Effector CD4-positive, alpha-beta T cell (primary cell): ENCODE measurements around the gene SOST.

ENCODE experiments used
- DNase-seq: peaks from one replicate; pipeline ENCODE4 v3.0.0-alpha.2; 2020

Gene SOST

GRCh38 chr17:43774304-43775250 lies 16.0 kb upstream of the SOST start:
- no peak for DNase-seq

DNA sequence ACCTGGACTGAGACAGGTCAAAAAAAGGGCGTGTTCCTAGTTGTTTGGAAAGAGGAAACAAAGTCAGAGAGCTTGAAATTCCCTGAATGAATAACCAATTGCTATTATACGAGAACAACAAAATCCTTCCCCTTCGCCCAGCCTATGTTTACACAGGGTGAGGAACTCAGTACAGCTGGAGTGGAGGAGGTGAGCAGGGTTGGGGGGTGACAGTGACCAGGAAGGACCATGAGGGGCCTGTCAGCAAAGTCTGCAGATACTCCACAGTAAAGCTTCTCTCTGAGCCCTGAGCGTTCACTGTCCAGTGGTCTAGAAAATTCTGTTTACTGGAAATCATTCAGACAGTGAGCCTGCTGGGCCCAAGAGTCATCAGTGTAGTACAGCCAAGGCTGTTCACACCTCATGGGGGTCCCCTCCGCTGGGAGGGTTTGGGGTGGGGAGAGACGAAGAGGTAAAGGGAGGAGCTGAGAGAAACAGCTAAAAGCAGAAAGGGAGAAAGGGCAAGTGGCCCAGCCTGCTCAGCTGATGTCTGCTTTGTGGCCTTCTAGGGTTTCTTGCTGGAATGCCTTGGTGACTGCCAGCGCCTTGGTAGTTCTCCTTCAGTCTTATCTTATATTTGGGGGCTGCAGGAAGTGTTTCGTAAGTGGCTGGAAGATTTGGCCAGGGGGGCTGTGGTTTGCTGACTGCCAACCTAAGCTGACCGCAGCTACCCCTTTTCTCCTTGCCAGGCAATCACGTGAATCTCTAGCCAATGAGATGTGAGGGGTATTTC lies 14.5 kb upstream of the SOST start:
- DNase-seq: no peak

DNA sequence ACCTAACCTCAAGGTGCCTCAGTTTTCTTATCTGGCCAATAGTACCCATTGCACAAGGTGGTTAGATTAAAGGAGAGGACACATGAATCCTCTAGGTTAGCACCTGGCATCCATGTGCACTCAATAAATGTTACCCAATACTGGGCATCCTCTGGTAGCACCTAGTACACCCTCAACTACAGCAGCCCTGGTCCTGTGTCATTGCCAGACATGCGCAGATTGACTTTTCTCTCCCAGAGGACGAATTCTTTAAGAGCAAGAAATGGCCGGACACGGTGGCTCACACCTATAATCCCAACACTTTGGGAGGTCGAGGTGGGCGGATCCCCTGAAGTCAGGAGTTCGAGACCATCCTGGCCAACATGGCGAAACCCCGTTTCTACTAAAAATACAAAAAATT lies 12.9 kb upstream of the SOST start:
- no peak for DNase-seq

- DNase-seq: no peak
Measured at GRCh38 chr17:43770957-43771356, 12.4 kb upstream of the SOST start.

- DNase-seq: no peak
Measured at GRCh38 chr17:43769859-43770258, 11.3 kb upstream of the SOST start.

GRCh38 chr17:43769426-43769825 lies 10.8 kb upstream of the SOST start:
- DNase-seq: no peak

- DNase-seq: no peak
Measured at GRCh38 chr17:43768943-43769342, 10.4 kb upstream of the SOST start.

DNA sequence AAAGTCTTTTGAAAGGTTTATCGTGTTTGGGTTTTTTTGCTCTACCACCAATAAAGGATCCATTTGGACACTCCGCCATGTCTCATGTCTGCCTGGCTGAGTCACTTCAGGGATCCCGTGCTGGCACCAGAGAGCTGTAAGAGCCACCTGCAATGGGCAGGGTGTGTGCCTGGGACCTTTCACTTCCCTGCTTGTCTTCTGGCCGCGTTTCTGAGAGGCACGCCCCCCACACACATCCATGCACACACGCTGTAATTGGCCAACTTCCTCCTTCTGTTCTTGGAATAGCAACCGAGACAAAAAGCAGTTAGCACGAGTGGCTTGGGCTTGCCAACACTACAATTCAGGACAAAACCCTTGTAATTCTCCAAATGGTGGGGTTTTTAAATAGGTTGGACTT lies 9.8 kb upstream of the SOST start:
- DNase-seq: no peak

GRCh38 chr17:43767713-43768059 lies 9.1 kb upstream of the SOST start:
- DNase-seq: no peak

DNA sequence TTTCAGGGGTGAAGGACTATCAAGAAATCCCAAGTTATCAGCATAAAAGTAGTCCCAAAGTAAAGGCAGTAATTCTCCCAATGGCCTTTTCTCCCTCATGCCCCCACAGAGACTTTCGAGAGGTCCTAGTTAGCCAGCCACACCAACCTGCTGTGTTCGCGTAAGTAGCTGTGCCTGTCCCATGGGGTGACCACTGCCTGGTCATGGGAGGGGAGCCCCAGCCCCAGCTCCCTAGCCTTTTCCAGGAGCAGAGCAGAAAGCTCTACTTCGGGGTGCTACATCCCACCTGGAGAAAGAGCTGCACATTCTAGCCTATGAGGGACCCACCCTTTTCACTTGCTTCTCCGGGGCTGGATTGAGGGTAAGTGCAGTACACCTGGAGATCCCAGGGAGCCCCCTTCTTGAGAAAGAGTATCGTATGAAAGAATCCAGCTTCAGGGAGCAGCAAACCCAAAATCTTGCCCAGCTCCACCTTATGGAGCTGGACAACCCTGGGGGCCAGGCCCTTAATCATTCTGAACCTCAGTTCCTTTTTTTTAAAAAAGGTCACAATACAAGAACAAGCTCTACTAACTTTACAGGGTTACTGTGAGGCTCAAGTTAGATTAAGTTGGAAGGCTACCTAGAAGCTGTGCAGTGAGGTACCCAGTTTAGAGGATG lies 8.6 kb upstream of the SOST start:
- no peak for DNase-seq

GRCh38 chr17:43766413-43767052 lies 7.9 kb upstream of the SOST start:
- peak; percentile 31 for DNase-seq

- peak; percentile 88 for DNase-seq
Measured at GRCh38 chr17:43760254-43760852, 1.8 kb upstream of the SOST start.

DNA sequence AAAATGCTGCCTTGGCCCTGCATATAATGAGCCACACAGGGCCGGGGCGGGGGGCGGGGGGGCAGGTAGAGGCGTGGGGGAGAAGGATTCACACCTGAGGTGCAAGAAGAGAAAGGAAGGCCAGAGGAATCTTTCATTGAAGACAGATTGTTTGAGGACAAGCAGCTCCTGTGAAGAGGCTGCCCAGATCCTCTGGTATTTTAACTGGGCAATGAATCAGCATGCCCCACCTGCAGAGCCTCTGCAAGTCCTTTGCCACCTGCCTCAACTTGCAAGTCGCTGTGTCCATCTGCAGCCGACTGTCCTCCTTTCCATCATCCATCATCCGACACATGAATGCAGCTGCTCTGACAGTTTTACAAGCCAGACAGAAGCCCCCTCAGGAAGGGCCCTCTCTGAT lies 1.2 kb upstream of the SOST start:
- DNase-seq: no peak

DNA sequence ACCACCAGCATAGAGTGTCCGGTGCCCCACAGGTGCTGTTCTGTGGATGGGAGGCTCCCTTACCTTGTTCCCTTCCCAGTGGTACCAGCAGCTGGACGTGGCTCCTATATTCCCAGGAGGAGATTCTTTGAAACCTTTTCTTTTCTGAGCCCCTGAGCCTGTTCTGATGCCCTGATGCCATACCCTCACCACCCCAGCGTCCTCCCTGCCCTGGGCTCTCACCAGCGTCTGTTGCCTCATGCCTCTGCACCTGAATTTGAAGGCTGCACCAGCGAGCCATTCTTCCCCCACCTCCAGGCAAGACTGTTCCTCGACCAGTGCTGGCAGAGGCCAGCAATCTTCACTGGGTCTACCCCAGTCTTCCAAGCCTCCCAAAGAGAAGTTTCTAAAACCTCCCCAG lies 505 bp downstream of the SOST start:
- no peak for DNase-seq

DNA sequence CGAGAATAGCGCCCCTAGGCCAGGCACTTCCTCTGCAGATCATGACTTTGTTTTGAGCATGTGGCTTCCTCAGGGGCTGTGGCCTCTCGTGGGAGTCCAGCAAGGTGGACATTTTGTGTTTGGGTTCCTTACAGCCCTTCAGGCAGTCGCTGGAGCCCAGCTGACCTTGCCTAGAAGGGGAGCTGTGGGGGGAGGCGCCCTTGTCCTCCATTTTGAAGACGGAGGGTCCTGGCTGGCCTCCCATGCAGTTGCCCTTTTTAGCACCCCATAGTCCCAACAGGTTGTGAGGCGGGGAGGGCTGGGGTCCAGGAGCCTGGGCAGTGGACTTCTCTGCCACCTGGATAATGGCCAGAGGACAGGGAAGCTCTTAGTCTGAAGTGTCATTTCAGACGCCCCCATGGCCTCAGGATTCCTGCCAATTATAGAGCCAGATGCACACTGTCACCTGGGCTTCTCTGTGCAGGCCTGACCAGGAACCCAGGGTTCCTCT lies 1.4 kb downstream of the SOST start:
- no peak for DNase-seq

DNA sequence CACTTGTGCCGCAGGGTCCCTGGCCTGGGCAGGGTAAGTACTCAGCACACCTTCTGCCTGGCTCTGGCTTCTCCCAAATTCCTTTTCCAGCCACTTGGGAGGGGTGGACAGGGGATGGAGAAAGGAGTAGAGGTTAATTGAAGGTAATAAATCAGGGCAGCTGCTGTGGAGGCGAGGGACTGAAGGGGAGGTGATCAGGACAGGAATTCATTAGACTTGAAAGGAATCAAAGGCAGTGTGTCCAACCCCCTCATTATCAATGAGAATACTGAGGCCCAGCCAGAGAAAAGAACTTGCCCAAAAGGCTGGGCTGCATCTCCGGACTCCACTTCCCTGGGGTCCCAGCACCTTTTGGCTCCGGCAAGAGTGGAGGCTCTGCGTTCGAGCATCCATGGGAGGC lies 2.4 kb downstream of the SOST start:
- DNase-seq: no peak

DNA sequence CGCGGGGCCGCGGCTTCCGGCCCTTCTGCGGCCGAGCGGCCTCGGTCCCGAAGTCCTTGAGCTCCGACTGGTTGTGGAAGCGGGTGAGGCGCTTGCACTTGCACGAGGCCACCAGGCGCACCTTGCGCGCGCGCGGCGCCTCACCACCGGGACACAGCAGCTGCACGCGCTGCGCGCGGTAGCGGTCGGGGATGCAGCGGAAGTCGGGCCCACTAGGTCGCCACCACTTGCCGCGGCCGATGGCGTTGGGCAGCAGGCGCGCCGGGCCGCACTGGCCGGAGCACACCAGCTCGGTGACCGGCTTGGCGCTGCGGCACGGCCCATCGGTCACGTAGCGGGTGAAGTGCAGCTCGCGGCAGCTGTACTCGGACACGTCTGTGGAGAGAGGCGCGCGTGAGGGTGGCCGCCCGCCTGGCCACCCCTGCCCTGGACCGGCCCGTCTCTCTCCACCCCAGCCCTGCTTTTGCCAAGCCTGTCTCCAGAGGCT lies 3.2 kb downstream of the SOST start:
- no peak for DNase-seq

GRCh38 chr17:43754947-43755346 lies 3.6 kb downstream of the SOST start:
- DNase-seq: no peak

DNA sequence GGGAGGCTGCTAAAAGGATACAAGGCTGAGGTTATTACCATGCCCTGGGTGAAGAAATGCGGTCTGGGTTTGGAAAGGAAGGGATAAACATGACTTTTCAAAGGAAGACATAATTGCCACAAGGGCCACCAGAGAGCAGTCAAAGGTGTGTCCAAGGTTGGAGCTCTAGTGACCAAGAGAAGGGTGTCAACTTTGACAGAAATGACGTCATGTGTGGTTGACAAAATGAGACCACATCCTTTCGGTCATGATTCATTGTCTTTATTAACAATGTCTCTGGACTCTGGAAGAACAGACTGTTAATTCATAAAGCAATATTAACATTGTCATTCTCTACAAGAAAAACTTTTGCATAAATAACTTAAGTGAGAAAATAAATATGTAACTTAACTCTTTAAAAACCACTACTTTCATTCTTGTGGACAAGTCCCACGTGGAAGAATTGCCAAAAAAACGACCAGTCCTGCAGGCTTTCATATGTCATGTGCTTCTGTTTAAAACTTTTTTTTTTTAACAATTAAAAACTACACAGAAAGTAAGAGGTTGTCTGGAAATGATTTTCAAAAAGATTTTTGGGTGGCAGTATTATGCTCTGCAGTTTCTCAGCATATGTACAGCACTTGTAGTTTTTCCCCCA lies 5.0 kb downstream of the SOST start:
- DNase-seq: no peak

GRCh38 chr17:43750153-43750552 lies 8.4 kb downstream of the SOST start:
- no peak for DNase-seq

DNA sequence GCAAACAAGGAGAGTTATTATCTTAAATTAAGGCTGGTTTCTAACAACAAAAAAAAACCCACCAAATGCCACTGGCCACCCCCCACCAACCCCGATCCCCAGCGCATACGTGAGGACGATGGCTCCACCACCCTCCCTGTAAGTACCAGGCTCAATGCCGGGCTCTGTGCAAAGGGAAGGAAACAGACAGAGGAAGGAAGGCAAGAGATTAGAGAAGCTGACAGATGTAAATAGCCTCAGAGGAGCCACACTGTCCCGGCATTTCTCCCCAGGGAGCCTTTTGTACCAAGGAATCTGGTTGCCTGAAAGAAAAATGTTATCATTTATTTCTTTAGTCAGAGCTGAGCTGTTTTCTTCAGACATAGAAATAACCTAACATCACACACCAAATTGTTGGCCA lies 13.1 kb downstream of the SOST start:
- no peak for DNase-seq

DNA sequence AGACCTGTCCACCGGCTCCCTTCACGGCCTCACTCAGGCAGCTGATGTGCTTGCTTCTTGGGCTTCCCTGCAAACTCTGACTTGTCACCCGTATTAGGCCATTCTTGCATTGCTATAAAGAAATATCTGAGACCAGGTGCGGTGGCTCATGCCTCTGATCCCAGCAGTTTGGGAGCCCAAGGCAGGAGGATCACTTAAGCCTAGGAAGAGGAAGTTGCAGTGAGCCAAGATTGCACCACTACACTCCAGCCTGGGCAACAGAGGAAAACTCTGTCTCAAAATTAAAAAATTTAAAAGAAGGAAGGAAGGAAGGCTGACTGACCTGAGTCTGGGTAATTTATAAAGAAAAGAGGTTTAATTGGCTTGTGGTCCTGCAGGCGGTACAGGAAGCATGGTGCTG lies 17.0 kb downstream of the SOST start:
- no peak for DNase-seq
